Measurements from ENCODE around the gene MAP6. TPM values are rescaled to one million over a fixed set of nuclear protein-coding genes. Genes with fewer than 3 reads are reported as not detected.

The MAP6 gene
- total and polyA plus RNA-seq, 2 of the 13 experiments (the other 11 are each of a cell fraction or from before 2014, with no cell fraction given): 0.04 TPM; not detected in 1

DNA sequence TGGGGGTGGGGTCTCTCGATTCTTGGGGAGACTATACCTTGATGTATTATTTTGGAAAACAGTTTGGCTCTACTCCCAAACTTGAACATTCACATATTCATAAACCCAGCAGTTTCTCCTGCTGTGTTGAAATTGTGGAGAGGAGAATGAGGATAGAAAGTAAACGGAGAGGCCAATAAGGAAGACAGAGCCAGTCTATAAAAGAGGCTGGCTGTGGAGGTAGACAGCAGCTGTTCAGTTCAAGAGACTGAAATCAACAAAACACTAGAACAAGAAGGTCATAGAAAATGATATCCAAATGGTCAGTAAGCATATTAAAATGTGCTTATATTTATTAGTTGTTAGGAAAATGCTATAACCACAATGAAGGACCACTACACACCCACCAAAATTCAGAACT is 46.9 kb upstream of the MAP6 start (continued):
- TF ChIP-seq, protein P1, sequence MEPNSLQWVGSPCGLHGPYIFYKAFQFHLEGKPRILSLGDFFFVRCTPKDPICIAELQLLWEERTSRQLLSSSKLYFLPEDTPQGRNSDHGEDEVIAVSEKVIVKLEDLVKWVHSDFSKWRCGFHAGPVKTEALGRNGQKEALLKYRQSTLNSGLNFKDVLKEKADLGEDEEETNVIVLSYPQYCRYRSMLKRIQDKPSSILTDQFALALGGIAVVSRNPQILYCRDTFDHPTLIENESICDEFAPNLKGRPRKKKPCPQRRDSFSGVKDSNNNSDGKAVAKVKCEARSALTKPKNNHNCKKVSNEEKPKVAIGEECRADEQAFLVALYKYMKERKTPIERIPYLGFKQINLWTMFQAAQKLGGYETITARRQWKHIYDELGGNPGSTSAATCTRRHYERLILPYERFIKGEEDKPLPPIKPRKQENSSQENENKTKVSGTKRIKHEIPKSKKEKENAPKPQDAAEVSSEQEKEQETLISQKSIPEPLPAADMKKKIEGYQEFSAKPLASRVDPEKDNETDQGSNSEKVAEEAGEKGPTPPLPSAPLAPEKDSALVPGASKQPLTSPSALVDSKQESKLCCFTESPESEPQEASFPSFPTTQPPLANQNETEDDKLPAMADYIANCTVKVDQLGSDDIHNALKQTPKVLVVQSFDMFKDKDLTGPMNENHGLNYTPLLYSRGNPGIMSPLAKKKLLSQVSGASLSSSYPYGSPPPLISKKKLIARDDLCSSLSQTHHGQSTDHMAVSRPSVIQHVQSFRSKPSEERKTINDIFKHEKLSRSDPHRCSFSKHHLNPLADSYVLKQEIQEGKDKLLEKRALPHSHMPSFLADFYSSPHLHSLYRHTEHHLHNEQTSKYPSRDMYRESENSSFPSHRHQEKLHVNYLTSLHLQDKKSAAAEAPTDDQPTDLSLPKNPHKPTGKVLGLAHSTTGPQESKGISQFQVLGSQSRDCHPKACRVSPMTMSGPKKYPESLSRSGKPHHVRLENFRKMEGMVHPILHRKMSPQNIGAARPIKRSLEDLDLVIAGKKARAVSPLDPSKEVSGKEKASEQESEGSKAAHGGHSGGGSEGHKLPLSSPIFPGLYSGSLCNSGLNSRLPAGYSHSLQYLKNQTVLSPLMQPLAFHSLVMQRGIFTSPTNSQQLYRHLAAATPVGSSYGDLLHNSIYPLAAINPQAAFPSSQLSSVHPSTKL (CRISPR knock-in tag; IDR thresholded peaks at IDR 0.05): no peak
- TF ChIP-seq FOXM1 (CRISPR knock-in tag; IDR thresholded peaks at IDR 0.05): no peak
- TF ChIP-seq ZBTB42 (CRISPR knock-in tag; IDR thresholded peaks at IDR 0.05): no peak
- TF ChIP-seq ZNF33A (CRISPR knock-in tag; IDR thresholded peaks at IDR 0.05; ENCODE audit: borderline replicate concordance): no peak
- no peak for TF ChIP-seq ZNF83 (CRISPR knock-in tag; IDR thresholded peaks at IDR 0.05; ENCODE audit: borderline replicate concordance)
- no peak for TF ChIP-seq HIVEP1 (CRISPR knock-in tag; IDR thresholded peaks at IDR 0.05)
- TF ChIP-seq ZSCAN25 (CRISPR knock-in tag; IDR thresholded peaks at IDR 0.05): no peak

GRCh38 chr11:75714211-75714610 is 45.4 kb upstream of the MAP6 start:
- H3K9me3 ChIP-seq (ENCODE audit: low read length): no peaks in the 10 kb centered on the region
- ATAC-seq (no peak), FAIRE-seq (no peak), DNase-seq (ENCODE audit: low spot score) (no peak)
- no TSS peak for BruUV-seq (replicated peaks)
- H3K79me2 ChIP-seq (ENCODE audit: insufficient read depth, low read length): no peaks in the 10 kb centered on the region
- WGBS (ENCODE audit: low lambda C conversion rate): 61% methylated on average over 9 of the region's 9 CpGs
- ChIA-PET POLR2A (interaction anchor here (1.3 kb wide), 1 partner anchor 69 kb away, joined by 3 read pairs; no protein-coding TSS in a partner anchor), CTCF (ENCODE audit: low intra/inter-chr PET ratio, low total read pairs) (no interaction called here)
- H3K9ac ChIP-seq (ENCODE audit: insufficient read depth, low read depth, low read length): no peak overlapping the region
- in situ Hi-C loops (cut with HindIII; ENCODE audit: extremely low pct_ligation_motif_present, low pct_unique_long_range_greater_than_20kb): no loop called here
- H3K4me3 ChIP-seq (replicated peaks in 1 of 3; ENCODE audit: insufficient read depth in 1 of 3, low read depth in 2 of 3, low read length in 3 of 3): no peak overlapping the region
- no peaks in the 10 kb centered on the region for H3K36me3 ChIP-seq (replicated peaks in 1 of 2; ENCODE audit: control insufficient read depth in 1 of 2, insufficient read depth in 2 of 2, low read length in 2 of 2)
- TF ChIP-seq TRIM24 (CRISPR knock-in tag; IDR thresholded peaks at IDR 0.05) (no peak), ZZZ3 (CRISPR knock-in tag; IDR thresholded peaks at IDR 0.05; ENCODE audit: borderline replicate concordance) (no peak), MLLT10 (CRISPR knock-in tag; IDR thresholded peaks at IDR 0.05) (no peak), U2AF2 (IDR thresholded peaks at IDR 0.05; ENCODE audit: low read depth, low read length) (no peak), CEBPB (IDR thresholded peaks at IDR 0.05; ENCODE audit: borderline replicate concordance, low read depth, low read length) (no peak), HDAC2 (CRISPR knock-in tag; IDR thresholded peaks at IDR 0.05) (no peak), ZNF337 (CRISPR knock-in tag; IDR thresholded peaks at IDR 0.05; ENCODE audit: borderline replicate concordance, low read depth) (no peak), TCF7L2 (IDR thresholded peaks at IDR 0.05; ENCODE audit: low read depth, low read length) (no peak), MAF1 (CRISPR knock-in tag; IDR thresholded peaks at IDR 0.05; ENCODE audit: borderline replicate concordance) (no peak), ZNF20 (CRISPR knock-in tag; IDR thresholded peaks at IDR 0.05) (no peak), ZNF180 (CRISPR knock-in tag; IDR thresholded peaks at IDR 0.05; ENCODE audit: borderline replicate concordance, low read depth) (no peak), ZNF263 (CRISPR knock-in tag; IDR thresholded peaks at IDR 0.05) (no peak), THAP7 (CRISPR knock-in tag; IDR thresholded peaks at IDR 0.05) (no peak)
- H3K4me2 ChIP-seq (ENCODE audit: low read depth, low read length): no peak overlapping the region
- no peak overlapping the region for H3K27ac ChIP-seq (ENCODE audit: extremely low read length, insufficient read depth, low read length)
- intact Hi-C loops (cut with micrococcal nuclease; ENCODE audit: unreplicated experiment): no loop called here
- H4K20me1 ChIP-seq (ENCODE audit: insufficient read depth, low read length): no peaks in the 10 kb centered on the region
- peaks cover 42% of the 10 kb centered on the region for H3K4me1 ChIP-seq (ENCODE audit: insufficient read depth, low read length)
- no peak overlapping the region for H2AFZ ChIP-seq (ENCODE audit: low read length)
- H3K27me3 ChIP-seq (ENCODE audit: control insufficient read depth in 1 of 2, insufficient read depth in 2 of 2, low read length in 2 of 2): no peaks in the 10 kb centered on the region
